Esophagus squamous epithelium (tissue), 4 donors: Measurements from ENCODE around the gene THOC3.
"Not testable (repeated sequence)": the region's sequence is repeated elsewhere in the genome, so short reads cannot be mapped to it uniquely, and the experiment has no call there.

Experiments
- POLR2A ChIP-seq, 4 donors: fragments of 450-650 bp; IDR thresholded peaks; one replicate each; pipeline ENCODE4 v1.6.1; 2017; ENCODE audit warnings: antibody characterized with exemption in 4 of 4, mild to moderate bottlenecking in 4 of 4, moderate library complexity in 3 of 4
- TF ChIP-seq, protein P1 (sequence below), 6 experiments: fragments of 450-650 bp in 4 of 6; fragments of 200-600 bp in 2 of 6; sonication (generic) in 2 of 6; IDR thresholded peaks; one replicate each; pipeline ENCODE4 v1.5.1; 2016 to 2019; ENCODE audit warnings: antibody characterized with exemption in 6 of 6, mild to moderate bottlenecking in 4 of 6, moderate library complexity in 4 of 6

DNA sequence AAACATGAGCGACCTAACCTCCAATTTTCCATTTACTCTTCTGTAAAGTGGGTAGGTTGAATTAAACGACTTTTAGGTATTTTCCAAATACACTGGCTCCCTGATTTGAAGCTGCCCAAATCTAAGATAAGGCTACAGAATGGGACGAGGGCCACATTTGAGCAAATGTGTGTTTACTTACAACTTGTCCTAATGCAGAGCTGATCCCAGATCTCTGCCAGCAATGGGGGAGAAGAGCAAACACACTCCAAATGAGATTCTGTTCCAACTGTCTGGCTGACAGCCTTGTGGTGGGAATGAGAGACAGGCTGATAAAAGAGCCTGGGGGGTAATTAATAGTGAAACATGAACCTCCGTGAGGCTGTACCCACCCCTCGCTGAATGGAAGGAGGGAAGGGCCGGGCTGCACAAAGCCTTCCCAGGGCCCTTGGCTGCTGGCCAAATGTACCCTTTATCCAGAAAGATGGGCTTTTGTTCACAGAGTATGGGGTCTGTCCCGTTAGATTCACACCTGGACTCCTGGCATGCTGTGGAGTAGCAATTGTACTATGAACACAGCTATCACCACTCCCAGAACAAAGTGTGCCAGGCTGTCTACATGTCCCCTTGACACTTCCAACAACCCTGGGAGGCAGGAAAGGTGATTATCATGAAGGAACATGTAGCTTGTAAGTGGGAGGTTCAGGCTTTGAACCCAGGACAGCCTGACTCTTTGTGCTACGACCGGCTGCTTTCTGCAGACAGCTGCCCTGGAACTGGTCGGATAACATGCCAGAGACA, 19.6 kb downstream of the THOC3 start:
- TF ChIP-seq, protein P1, sequence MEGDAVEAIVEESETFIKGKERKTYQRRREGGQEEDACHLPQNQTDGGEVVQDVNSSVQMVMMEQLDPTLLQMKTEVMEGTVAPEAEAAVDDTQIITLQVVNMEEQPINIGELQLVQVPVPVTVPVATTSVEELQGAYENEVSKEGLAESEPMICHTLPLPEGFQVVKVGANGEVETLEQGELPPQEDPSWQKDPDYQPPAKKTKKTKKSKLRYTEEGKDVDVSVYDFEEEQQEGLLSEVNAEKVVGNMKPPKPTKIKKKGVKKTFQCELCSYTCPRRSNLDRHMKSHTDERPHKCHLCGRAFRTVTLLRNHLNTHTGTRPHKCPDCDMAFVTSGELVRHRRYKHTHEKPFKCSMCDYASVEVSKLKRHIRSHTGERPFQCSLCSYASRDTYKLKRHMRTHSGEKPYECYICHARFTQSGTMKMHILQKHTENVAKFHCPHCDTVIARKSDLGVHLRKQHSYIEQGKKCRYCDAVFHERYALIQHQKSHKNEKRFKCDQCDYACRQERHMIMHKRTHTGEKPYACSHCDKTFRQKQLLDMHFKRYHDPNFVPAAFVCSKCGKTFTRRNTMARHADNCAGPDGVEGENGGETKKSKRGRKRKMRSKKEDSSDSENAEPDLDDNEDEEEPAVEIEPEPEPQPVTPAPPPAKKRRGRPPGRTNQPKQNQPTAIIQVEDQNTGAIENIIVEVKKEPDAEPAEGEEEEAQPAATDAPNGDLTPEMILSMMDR (IDR thresholded peaks at IDR 0.05) = not testable (repeated sequence)
- TF ChIP-seq POLR2A (IDR thresholded peaks at IDR 0.05) = not testable (repeated sequence)
